Measurements from ENCODE around the gene FILIP1L. TPM values are rescaled to one million over a fixed set of nuclear protein-coding genes. Genes with fewer than 3 reads are reported as not detected.
A peak's percentile ranks its signal among the peaks of the same experiment; 100 is the strongest.

FILIP1L gene
- total and polyA plus RNA-seq, 2 of the 4 experiments (the other 2 are of a cell fraction) = 11.5 to 19.9 TPM

GRCh38 chr3:99902091-99902490 is 212.2 kb downstream of the FILIP1L start:
- H2AFZ ChIP-seq (replicated peaks; ENCODE audit: low read length, poor library complexity) = no peak overlapping the region
- no peaks in the 10 kb centered on the region for H3K27me3 ChIP-seq (ENCODE audit: control insufficient read depth, insufficient read depth, low read length)
- no peak overlapping the region for H2AK5ac ChIP-seq (ENCODE audit: low read depth, low read length)
- no TSS peak for BruUV-seq (replicated peaks)
- H3K79me1 ChIP-seq (ENCODE audit: low read depth in 1 of 2, low read length in 2 of 2) = peaks cover 11 to 14% of the 10 kb centered on the region in 2 experiments
- TF ChIP-seq CEBPB (IDR thresholded peaks at IDR 0.05; ENCODE audit: low read depth, low read length) (no peak), SMC3 (IDR thresholded peaks at IDR 0.05; ENCODE audit: low read depth, low read length) (no peak), MAFK (IDR thresholded peaks at IDR 0.05; ENCODE audit: low read depth, low read length) (no peak), NFE2L2 (IDR thresholded peaks at IDR 0.05; ENCODE audit: low read depth, low read length) (no peak), BHLHE40 (IDR thresholded peaks at IDR 0.05; ENCODE audit: low read depth, low read length) (no peak), RFX5 (IDR thresholded peaks at IDR 0.05; ENCODE audit: low read depth, low read length) (no peak), RCOR1 (IDR thresholded peaks at IDR 0.05; ENCODE audit: insufficient replicate concordance, low read length) (no peak), FOS (IDR thresholded peaks at IDR 0.05; ENCODE audit: low read depth, low read length) (no peak), RAD21 (IDR thresholded peaks at IDR 0.05; ENCODE audit: low read length) (no peak), USF2 (IDR thresholded peaks at IDR 0.05; ENCODE audit: low read depth, low read length) (no peak), MAZ (IDR thresholded peaks at IDR 0.05; ENCODE audit: borderline replicate concordance, low read depth, low read length) (no peak)
- peak overlapping the region; percentile 49; the same call in 1 of the 2 replicates for H4K91ac ChIP-seq (ENCODE audit: insufficient read depth, low read depth, low read length)
- DNase-seq (peak; percentile 43), ATAC-seq (ENCODE audit: low read depth) (peak; percentile 16; the same call in 1 of the 2 replicates)
- intact Hi-C loops (cut with micrococcal nuclease) (loop anchor here (5.0 kb wide), 1 partner anchor 50 kb away; no protein-coding TSS in a partner anchor), in situ Hi-C loops (cut with MboI; ENCODE audit: low sequenced_read_pairs) (no loop called here), dilution Hi-C loops (cut with HindIII; ENCODE audit: low sequenced_read_pairs, unreplicated experiment) (no loop called here)
- peaks cover 8% of the 10 kb centered on the region for H3K4me1 ChIP-seq (ENCODE audit: control insufficient read depth, insufficient read depth, low read length)
- H2BK20ac ChIP-seq (ENCODE audit: low read depth, low read length) = peak overlapping the region; percentile 69
- no peak overlapping the region; the same call in 1 of the 2 replicates for H3K9ac ChIP-seq (ENCODE audit: low read depth, low read length)
- H3K36me3 ChIP-seq (ENCODE audit: control insufficient read depth, insufficient read depth, low read length) = no peaks in the 10 kb centered on the region
- peak overlapping the region; percentile 21; the same call in 1 of the 2 replicates for H3K4ac ChIP-seq (ENCODE audit: low read depth, low read length)
- H3K18ac ChIP-seq (ENCODE audit: low read depth, low read length) = peak overlapping the region; percentile 57; the same call in 1 of the 2 replicates
- ChIA-PET POLR2A (ENCODE audit: unreplicated experiment) (interaction anchor here (1.2 to 1.8 kb wide), 2 partner anchors 24 to 26 kb away, joined by 3 to 5 read pairs; no protein-coding TSS in a partner anchor), CTCF (interaction anchor here (0.6 kb wide), 1 partner anchor 61 kb away, joined by 3 read pairs; no protein-coding TSS in a partner anchor)
- no peak overlapping the region for H2AK9ac ChIP-seq (replicated peaks; ENCODE audit: low read depth, low read length, poor library complexity)
- no peak overlapping the region; the same call in 1 of the 2 replicates for H3K14ac ChIP-seq (replicated peaks; ENCODE audit: low read depth, low read length)
- H3K9me1 ChIP-seq (ENCODE audit: insufficient read depth, low read length) = peaks cover 4% of the 10 kb centered on the region; the same call in 1 of the 2 replicates
- no peaks in the 10 kb centered on the region for H4K20me1 ChIP-seq (ENCODE audit: insufficient read depth, low read length)
- peak overlapping the region; percentile 76 for H2BK120ac ChIP-seq (ENCODE audit: low read depth, low read length)
- WGBS, 2 experiments (ENCODE audit: extremely low coverage in 2 of 2, insufficient read length in 1 of 2) = no CpG with 5 or more reads among the region's 1 CpG
- peak overlapping the region; percentile 52; the same call in 1 of the 2 replicates for H3K23ac ChIP-seq (ENCODE audit: low read depth, low read length)
- H3K9me3 ChIP-seq (ENCODE audit: control insufficient read depth, insufficient read depth, low read length) = no peaks in the 10 kb centered on the region
- H3K56ac ChIP-seq (ENCODE audit: extremely low read depth, insufficient read depth, low read length) = peak overlapping the region; percentile 35; the same call in 1 of the 2 replicates
- peak overlapping the region; percentile 18; the same call in 2 of the 3 replicates for H2BK15ac ChIP-seq (ENCODE audit: low read depth, low read length)
- no peak overlapping the region for H3K4me3 ChIP-seq (ENCODE audit: insufficient read depth, low read depth, low read length)
- H4K8ac ChIP-seq (ENCODE audit: low read depth in 2 of 2, low read length in 2 of 2) = peak overlapping the region; percentile 7 to 43; a peak in 2 of 4 replicates
- no peak overlapping the region; the same call in 1 of the 2 replicates for H3K27ac ChIP-seq (ENCODE audit: insufficient read depth, low read length)
- H4K5ac ChIP-seq (ENCODE audit: low read depth, low read length) = peak overlapping the region; percentile 68; the same call in 1 of the 2 replicates
- H2BK5ac ChIP-seq (ENCODE audit: low read depth, low read length, poor library complexity, severe bottlenecking) = peak overlapping the region; percentile 99
- peak overlapping the region; percentile 25; the same call in 1 of the 2 replicates for H3K4me2 ChIP-seq (ENCODE audit: low read depth, low read length)

All from IMR-90 (cell line).